K562 (cell line): ENCODE results near the gene PHF3. TPM values are rescaled to one million over a fixed set of nuclear protein-coding genes. Genes with fewer than 3 reads are reported as not detected.

ENCODE experiments used
- CTBP1 ChIP-seq: fragments of 450-650 bp; IDR thresholded peaks from 2 replicates; pipeline ENCODE4 v1.6.1; 2016; ENCODE audit warnings: borderline replicate concordance
- FOXA3 ChIP-seq, 2 experiments: fragments of 450-650 bp in 1 of 2; sonication (generic) in 1 of 2; formaldehyde crosslinking; IDR thresholded peaks in 1 of 2; conservative IDR thresholded peaks in 1 of 2; 2 replicates each; pipeline versions ENCODE4 v1.4.0 to v1.8.0; 2020 to 2022; ENCODE audit warnings: mild to moderate bottlenecking in 2 of 2, missing genetic modification reagents in 1 of 2
- NCOA4 ChIP-seq: fragments of 450-650 bp; IDR thresholded peaks from 2 replicates; pipeline ENCODE4 v1.6.1; 2018; ENCODE audit warnings: mild to moderate bottlenecking; ENCODE audit not compliant: partially characterized antibody
- TAF15 ChIP-seq: fragments of 200-400 bp; formaldehyde crosslinking; IDR thresholded peaks from 2 replicates; pipeline ENCODE4 v1.6.1; 2017; ENCODE audit warnings: mild to moderate bottlenecking, low read depth, low read length, moderate library complexity
- TCF7L2 ChIP-seq: fragments of 150-350 bp; IDR thresholded peaks from 2 replicates; pipeline ENCODE4 v1.6.1; 2016; ENCODE audit warnings: low read depth, mild to moderate bottlenecking, low read length, moderate library complexity
- ZBTB17 ChIP-seq: fragments of 450-650 bp; formaldehyde crosslinking; IDR thresholded peaks from 2 replicates; pipeline ENCODE4 v1.4.0; 2020; ENCODE audit warnings: mild to moderate bottlenecking
- polyA plus RNA-seq, 8 experiments: library from polyadenylated mRNA; depleted of rRNA in 4 of 8; stranded (reverse) in 5 of 8; unstranded in 3 of 8; fragments of >200 nt; fragmentation: Nextera tagmentation in 2 of 8; fragmentation: Illumina TruSeq in 1 of 8; extraction: Ambion mirVana in 2 of 8; extraction: Trizol in 1 of 8; gene quantifications; 2 replicates each; pipeline versions ENCODE4 v1.2.1 to v1.2.3, GENCODE V29; 2011 to 2014; ENCODE audit warnings: inconsistent platforms in 1 of 8, missing spikeins in 1 of 8
- total RNA-seq, 7 experiments: library from RNA; depleted of rRNA in 6 of 7; stranded (reverse); fragments of >200 nt in 6 of 7; fragmentation: Illumina TruSeq in 2 of 7; extraction: Trizol in 2 of 7; gene quantifications; 2 replicates each; pipeline versions ENCODE4 v1.2.1 to v1.2.3, GENCODE V29; 2011 to 2021; ENCODE audit warnings: low replicate concordance in 1 of 7
- TF ChIP-seq, protein P1 (sequence below): fragments of 250-450 bp; sonication (Bioruptor Pico); IDR thresholded peaks from 2 replicates; pipeline ENCODE4 v1.5.0; 2022; ENCODE audit warnings: mild to moderate bottlenecking
- TF ChIP-seq, protein P2 (sequence below): sonication (generic); formaldehyde crosslinking; IDR thresholded peaks from 2 replicates; pipeline ENCODE4 v1.4.0; 2020; ENCODE audit warnings: mild to moderate bottlenecking, missing genetic modification reagents

The PHF3 gene
- total and polyA plus RNA-seq, 9 of the 15 experiments (the other 6 are each of a cell fraction or from before 2014, with no cell fraction given), result 8.1 to 51.2 (median 30.9) TPM

DNA sequence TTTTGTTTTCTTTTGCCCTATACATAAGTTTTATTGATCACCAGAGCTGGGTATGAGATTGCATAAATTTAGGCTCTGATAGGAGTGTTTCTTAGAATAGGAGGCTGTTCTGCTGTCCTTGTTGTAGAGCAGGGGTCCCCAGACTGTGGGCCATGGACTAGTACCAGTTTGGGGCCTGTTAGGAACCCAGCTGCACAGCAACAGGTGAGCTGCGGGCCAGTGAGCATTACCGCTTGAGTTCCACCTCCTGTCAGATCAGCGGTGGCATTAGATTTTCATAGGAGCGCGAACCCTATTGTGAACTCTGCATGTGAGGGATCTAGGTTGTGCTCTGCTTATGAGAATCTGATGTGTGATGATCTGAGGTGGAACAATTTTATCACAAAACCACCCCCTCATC, 26.2 kb downstream of the PHF3 start (continued):
- TF ChIP-seq, protein P1, sequence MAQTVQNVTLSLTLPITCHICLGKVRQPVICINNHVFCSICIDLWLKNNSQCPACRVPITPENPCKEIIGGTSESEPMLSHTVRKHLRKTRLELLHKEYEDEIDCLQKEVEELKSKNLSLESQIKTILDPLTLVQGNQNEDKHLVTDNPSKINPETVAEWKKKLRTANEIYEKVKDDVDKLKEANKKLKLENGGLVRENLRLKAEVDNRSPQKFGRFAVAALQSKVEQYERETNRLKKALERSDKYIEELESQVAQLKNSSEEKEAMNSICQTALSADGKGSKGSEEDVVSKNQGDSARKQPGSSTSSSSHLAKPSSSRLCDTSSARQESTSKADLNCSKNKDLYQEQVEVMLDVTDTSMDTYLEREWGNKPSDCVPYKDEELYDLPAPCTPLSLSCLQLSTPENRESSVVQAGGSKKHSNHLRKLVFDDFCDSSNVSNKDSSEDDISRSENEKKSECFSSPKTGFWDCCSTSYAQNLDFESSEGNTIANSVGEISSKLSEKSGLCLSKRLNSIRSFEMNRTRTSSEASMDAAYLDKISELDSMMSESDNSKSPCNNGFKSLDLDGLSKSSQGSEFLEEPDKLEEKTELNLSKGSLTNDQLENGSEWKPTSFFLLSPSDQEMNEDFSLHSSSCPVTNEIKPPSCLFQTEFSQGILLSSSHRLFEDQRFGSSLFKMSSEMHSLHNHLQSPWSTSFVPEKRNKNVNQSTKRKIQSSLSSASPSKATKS (CRISPR knock-in tag), result no peak
- TF ChIP-seq NCOA4, result no peak
- no peak for TF ChIP-seq CTBP1
- TF ChIP-seq TAF15, result no peak
- no peak for TF ChIP-seq FOXA3 (CRISPR knock-in tag; conservative IDR thresholded peaks at IDR 0.05 in 1 of 2, IDR thresholded peaks at IDR 0.05 in 1 of 2)
- no peak for TF ChIP-seq ZBTB17 (CRISPR knock-in tag)
- no peak for TF ChIP-seq TCF7L2
- TF ChIP-seq, protein P2, sequence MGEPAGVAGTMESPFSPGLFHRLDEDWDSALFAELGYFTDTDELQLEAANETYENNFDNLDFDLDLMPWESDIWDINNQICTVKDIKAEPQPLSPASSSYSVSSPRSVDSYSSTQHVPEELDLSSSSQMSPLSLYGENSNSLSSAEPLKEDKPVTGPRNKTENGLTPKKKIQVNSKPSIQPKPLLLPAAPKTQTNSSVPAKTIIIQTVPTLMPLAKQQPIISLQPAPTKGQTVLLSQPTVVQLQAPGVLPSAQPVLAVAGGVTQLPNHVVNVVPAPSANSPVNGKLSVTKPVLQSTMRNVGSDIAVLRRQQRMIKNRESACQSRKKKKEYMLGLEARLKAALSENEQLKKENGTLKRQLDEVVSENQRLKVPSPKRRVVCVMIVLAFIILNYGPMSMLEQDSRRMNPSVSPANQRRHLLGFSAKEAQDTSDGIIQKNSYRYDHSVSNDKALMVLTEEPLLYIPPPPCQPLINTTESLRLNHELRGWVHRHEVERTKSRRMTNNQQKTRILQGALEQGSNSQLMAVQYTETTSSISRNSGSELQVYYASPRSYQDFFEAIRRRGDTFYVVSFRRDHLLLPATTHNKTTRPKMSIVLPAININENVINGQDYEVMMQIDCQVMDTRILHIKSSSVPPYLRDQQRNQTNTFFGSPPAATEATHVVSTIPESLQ, result no peak
